ENCODE measurements around the gene DR1.
"Not testable (repeated sequence)": the region's sequence is repeated elsewhere in the genome, so short reads cannot be mapped to it uniquely, and the experiment has no call there.

The DR1 gene

DNA sequence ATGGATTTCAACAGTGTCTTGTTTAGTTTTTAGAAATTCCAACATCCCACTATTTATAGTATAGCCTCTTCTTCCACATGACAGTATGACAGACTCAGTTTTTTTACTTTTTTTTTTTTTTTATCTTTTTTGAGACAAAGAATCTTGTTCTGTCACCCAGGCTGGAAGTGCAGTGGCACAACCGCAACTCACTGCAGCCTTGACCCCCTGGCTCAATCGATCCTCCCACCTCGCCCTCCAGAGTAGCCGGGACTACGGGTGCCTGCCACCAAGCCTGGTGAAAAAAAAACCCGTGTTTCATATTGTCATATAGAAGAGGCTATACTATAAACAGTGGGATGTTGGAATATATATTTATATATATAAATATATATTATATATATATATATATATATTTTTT is 1.2 kb upstream of the DR1 start:
- no peak for DNase-seq

DNA sequence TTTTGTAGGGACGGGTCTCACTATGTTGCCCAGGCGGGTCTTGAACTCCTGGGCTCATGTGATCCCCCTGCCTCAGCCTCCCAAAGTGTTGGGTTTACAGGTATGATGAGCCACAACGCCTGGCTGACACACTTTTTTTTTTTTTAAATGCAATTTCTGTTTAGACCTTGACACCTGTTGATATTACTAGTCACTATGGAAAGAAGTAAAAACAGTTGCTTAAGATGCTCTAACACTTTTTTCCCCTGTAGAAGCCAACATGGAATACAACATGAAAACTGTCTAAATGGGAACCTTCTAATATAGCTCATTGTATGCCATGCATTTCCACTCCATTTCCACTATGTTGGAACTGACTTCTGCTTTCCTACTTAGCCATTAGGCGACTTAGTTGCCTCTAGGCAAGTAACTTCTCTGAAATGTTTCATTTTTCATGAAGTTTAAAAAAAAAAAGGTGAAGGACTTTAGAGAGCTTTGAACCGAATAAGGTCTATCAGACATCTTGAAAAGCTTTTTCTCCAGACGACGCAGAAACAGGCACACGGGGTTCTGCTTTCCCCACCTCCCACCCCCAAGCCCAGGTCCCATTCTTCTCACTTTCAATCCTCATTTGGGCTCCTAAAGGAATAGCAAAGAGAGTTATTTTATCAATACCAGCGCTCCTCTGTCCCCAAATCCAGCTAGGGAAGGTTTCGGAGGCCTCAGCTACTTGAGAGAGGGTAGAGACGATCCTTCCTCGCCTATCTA is 648 bp upstream of the DR1 start:
- DNase-seq: no peak

DNA sequence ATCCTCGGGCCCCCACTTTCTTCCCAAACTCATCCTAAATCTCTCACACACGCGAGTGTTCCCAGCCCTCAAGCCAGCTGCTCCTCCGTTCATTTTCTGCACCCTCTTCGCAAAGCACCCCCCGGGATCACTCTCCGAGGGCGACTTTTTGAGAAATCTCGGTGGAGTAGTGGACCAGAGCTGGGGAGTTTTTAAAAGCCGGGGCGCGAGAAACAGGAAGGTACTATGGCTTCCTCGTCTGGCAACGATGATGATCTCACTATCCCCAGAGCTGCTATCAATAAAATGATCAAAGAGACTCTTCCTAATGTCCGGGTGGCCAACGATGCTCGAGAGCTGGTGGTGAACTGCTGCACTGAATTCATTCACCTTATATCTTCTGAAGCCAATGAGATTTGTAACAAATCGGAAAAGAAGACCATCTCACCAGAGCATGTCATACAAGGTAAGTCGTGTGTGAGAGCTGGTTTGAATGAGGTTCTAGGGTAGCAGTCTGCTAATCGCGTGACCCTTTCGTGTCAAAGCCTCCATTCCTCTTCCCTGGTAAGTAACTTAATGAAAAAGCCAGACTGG is 800 bp downstream of the DR1 start:
- peak; percentile 57 for DNase-seq

DNA sequence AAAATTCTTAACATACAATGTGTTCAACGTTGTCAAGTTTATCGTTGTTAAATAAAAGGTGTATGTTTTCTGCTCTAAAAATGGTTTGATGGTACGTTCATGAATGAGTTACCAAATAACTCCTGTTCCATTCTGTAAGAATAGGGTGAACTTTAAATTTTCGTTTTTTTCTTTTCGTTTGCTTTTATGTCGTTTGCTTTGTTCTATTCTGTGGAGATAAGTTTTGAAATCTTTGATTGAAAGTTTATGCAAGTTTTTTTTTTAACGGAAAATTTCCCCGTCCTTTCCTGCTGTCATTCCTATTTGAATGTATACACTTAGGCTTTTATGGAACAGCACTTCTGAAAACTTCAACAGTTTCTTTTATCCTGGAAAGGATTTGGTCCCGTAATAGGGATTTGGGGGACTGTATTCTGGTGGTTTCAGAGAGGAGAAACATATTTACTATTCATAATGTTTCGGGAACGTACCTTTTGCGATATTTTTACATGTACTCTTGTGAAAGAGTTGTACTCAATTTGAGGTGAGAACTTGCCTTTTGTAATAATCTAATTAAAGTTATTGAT is 1.7 kb downstream of the DR1 start:
- DNase-seq: no peak

DNA sequence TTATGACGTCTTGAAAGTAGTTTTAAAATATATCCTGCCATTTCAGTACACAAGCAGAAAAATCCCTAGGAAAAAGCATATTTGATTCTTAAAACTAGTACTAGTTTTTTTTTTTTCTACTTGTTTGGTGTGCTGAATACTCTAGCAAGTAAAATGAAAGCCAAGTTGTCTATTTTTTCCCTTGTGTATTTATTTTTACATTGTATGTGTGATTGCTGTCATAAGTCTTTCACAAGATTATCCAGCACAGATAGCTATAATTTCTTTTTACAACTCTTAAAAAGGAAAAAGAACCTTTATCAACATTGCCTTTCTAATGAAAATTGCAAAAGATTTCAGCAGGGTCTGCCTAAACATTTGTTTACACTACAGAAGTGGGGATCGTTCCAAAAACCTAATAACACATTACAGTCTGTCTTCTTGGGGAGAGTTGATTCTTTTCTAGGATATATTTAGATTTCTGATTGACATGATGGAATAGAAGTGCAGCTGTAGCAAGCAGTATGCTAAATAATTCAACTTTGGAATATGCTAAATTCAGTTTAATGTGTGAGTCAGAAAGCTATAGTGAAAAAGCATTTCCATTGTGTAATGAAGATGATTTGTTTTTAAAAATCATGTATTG is 2.5 kb downstream of the DR1 start:
- no peak for DNase-seq

DNA sequence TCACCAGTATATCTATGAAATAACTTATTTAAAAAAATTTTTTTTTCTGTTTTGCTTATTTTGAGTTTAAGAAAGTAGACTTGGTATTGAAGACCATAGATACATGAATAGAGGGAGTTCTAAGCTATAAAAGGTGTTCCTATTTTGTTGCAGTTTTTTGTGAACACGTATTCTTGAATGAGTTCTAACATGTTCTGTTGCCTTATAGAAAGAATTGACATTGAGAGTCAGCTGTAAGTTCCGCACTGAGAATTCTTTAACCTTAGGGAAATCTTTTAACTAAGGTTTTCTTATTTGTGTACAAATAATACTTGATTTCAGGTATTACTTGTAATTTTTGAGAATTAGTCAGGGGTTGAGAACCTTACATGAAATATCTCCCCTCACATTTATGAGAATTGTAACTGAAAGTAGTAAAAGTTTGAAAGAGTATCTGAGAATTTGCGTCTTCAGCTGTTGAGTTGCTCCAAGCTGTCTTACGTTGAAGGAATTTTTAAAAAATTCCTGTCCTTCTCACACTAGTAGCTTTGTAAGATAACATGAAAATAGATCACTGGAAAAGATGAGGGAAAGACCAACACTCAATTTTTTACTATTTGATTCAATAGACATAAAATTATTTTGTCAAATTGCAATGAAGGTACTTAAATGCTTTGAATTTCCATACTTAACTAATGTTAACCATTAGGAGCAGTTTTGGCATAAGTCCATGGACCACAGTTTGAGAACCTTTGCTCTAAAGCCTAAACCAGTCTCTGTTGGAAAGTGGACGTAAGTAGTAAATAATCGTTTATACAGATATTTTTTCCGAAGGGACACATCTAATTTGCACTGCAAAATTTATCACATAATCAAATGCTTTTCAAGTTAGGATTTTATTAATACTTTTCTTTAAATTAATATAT is 3.8 kb downstream of the DR1 start:
- DNase-seq: no peak

DNA sequence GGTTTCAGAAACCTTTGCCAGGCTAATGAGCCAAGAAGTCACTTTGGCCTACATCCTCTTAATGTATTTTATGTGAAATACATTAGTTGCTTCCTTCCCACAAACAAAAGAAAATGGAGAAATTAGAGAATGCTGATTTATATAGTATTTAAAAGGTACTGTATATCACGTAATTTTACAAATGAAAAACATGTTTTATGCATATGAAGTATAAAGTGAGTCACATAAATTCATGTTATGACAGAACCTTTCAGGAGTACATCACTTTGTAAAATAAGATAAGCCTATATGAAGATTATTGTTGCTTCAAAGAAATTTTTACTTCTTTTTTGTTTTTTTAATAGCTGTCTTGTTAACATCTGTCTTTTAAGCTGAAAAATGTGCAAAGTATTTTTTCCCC is 4.6 kb downstream of the DR1 start:
- no peak for DNase-seq

DNA sequence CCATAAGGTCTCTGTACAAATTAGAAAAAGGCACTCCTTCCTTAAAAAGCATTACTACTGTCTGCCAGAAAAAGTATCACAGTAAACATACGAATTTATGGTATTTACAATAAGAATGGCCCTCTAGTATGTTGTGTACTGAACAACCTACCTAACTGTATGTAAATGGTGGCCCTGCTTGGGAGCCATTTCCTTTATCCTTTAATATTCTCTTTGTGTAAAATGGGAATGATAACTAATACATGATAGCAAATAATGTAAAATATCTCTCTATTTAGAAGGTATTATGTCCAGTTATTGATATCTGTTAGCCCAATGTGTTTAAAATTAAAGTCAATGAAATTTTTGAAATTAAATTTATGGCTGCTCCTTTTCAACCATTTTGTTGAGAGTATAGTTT is 5.2 kb downstream of the DR1 start:
- no peak for DNase-seq

DNA sequence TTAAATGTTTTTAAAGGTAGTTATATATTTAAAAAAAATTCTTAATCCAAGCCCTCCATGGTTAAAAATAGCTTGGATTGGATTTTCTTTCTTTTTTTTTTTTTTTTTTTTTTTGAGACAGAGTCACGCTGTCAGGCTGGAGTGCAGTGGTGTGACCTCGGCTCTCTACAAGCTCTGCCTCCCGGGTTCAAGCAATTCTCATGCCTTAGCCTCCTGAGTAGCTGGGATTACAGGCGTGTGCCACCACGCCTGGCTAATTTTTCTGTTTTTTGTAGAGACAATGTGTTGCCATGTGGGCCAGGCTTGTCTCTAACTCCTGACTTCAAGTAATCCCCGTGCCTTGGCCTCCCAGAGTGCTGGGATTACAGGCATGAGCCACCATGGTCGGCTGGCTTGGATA is 5.6 kb downstream of the DR1 start:
- DNase-seq: not testable (repeated sequence)

DNA sequence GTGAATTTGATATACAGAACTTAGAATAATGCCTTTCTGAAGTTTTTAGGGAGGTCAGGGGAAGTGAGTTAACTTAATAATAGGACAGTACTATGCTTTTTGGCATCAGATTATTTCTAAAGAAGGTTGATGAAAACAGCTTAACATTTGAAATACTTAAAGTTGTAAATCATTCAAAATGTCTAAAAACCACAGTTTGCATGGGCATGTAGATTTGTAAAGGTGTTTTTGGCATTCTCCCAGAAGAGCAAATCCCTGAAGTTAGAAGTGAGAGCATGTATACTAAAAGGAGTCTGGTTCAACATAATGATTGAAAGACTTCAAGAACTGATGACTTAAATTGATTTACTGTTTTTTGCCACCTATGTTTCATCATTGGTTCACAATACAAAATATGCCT is 6.7 kb downstream of the DR1 start:
- no peak for DNase-seq

DNA sequence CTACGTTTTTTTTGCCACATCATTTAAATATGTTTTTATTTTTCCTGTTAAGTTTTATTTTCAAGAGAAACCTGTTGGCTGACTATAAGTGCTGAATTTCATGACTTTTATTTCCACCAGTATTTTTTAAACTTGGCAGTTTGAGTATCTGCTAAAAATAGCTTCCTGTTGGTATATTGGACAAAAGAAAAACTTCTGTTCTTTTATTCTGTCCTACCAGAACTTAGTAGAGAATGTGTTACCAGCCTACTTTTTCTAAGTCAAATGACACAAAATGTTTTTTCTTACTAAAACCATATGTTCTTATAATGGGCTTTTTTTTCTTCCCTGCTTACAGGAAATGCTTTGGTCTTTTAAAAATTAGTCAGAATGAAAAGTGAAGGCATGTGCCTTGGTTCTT is 7.6 kb downstream of the DR1 start:
- DNase-seq: no peak

DNA sequence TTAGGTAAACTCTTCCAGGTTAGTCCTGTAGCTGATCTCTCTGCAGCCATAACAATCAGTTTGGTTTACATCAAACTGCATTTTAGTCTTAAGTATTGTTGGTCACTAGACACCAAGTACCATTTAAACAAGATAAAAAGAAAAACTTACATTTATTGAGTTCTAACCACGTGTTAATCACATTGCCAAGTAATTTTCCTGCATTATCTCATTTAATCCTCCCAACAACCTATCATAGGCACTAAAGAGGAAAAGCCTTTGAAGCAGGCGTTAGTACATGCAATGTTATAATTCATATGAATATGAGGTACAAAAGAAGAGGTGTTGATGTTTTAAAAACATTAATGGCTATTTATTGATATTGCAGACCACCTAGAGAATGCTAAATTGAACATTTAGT is 9.0 kb downstream of the DR1 start:
- DNase-seq: no peak

DNA sequence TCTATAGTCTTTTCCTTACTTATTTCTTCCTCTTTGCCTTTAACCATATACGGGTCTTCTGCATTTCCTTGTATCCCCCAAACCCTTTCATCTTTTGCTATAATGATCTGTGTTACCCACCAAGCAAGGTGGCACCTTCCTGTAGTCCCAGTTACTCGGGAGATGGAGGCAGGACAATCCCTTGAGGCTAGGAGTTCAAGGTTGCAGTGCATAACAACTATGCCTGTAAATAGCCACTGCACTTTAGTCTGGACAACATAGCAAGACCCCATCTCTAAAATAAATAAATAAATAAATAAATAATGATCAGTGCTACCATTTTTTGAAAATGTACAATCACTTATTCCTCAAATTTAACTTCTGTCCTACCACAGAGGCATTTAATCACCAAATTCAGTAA is 11.5 kb downstream of the DR1 start:
- no peak for DNase-seq

DNA sequence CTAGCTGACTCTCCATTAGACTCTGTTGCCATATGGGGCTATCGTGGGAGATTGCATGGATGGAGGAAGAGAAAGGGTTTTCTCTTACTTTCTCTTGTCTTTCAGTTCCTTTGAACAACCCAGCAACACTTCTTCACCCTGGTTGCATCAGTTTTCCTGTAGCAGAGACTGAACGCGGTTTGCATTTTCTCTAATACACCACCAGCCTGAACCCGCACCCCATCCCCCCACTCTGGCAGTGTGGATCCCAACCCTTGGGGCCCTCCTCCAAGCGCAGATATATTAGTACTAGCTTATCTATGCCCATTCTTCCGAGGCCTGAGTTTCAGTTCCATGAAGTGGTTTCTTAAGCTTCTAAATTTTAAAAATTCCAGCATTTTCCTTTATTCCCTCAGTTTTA is 12.6 kb downstream of the DR1 start:
- no peak for DNase-seq

DNA sequence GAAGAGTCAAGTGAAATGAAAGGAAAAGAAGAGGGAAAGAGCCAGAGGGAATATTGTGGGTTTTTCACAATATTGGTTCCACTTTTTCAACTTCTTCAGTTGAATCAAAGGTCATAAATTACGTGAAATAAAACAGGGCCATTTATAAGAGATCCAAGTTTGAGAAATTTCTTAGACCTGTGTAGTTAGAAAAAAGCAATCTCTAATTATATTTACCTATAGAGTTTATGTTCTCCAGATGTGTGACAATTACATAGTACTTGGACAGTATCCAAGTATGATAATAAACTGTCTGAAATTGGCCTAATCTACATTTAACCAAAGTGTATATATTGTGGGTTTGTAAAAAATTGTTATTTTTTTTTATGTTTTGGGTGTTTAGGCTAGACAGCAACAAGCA is 14.4 kb downstream of the DR1 start:
- DNase-seq: no peak

DNA sequence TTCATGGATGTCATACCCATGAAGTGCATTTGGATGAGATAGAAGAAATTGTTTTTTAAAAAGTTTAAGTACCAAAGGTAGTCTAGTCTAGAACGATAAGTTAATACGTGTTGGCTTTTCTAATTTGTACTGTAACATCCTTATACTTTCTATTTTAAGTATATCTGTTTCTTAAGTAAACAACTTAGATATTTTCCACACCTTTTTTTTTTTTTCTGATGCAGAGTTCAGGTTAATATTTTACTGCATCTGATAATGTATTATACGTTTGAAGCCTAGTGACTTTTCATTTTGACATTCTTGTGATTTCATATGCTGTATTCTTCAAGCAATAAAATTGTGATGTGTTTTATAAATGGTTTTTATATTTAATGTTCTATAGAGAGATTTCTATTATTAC is 16.5 kb downstream of the DR1 start:
- DNase-seq: no peak

DNA sequence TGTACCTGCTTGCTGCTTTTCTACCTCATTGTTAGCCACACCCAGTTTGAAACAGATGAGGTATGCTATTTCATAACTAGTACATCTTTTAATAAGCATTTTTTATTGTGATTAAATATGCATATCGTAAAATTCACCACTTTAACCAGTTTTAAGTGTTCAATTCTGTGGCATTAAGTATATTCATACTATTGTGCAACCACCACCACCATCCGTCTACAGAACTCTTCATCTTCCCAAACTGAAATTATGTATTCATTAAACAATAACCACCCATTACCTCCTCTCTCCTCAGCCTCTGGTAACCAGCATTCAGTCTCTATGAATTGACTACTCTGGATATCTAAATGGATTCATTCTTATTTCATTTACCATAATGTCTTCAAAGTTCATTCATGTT is 20.1 kb downstream of the DR1 start:
- no peak for DNase-seq

DNA sequence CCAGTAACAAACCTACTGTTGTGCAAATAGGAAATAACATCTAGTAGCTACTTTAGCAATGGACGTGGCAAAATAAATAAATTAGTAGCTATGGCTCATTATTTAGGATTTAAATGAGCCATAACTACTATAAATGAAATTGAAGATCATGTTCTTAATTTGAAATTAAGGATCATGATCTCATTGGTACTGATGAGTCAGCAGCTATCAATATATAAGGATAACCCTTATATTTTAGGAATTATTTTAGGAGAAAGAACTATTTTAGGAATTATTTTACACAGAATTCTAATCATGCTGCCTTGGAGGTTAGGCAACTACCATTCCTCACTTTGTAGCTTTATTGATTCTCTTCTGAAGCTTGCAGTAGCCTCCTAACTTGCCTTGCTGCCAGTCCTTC is 24.0 kb downstream of the DR1 start:
- DNase-seq: no peak

DNA sequence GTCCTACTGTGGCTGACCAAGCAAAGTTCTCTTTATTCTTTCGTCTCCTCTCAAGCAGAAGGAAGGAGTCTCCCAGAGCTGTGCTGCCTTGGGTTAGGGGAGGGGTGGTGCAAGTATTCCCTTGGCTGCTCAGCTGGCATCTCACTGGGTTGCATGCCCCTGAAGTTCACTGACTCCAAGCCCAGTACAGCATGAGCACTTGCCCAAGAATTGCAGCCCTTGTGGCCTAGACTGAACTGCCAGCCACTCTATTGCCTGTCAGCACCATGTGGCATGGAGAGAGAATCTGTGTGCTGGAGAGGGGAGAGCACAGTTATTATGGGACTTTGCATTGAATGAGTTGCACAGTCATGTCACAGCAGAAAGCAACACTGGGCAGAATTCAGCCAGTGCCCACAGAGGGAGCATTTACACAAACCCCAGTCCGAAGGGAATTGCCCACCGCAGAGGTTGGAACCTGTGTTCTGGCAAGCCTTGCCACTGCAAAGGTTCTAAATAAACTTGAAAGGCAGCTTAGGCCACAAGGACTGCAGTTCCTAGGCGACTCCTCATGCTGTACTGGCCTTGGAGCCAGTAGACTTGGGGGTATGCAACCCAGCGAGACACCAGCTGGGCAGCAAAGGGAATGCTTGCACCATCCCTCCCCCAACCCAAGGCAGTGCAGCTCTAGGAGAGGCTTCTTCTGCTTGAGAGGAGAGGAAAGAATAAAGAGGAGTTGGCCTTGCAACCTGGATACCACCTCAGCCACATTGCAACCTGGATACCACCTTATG is 28.8 kb downstream of the DR1 start:
- no peak for DNase-seq

DNA sequence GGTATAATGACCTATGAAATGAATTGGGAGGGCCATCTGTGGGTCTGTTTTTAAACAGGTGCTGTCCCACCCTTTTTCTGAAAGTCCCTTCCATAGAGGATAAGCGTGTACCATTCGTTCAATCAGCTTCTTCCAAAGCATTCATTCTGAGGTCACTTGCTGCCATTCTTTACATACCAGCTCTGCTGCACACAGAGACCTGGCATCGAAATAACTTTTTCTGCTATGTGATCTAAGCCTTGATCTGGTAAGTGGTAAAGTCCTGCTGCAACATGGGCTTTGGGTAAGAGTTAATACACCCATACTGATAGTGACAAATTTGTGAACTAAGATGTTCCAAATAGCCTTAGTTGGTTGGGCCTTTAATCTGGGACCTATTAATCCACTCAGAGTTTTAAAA is 38.9 kb downstream of the DR1 start:
- DNase-seq: no peak

DNA sequence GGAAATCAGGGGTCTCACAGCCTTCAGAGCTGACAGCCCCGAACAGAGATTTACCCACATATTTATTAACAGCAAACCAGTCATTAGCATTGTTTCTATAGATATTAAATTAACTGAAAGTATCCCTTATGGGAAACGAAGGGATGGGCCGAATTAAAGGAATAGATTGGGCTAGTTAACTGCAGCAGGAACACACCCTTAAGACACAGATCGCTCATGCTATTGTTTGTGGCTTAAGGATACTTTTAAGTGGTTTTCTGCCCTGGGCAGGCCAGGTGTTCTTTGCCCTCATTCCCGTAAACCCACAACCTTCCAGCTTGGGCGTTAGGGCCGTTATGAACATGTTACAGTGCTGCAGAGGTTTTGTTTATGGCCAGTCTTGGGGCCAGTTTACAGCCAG is 40.6 kb downstream of the DR1 start:
- not testable (repeated sequence) for DNase-seq

DNA sequence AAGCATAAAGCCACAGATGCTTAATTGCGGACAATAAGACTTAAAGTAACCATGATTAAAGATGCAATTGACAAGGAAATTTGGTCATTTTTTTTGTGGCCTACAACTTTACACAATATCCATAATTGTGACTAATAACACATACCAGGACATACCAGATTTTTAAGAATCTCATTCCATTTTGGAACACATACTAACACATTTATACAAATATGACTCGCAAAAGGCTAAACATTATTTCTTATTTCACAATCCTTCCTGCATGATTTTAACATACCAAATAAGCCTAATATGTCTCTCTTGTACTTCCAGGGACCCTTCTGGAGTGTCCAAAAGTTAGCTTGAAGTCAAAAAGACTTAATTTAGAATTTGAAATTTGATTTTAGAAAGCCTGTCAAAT is 48.8 kb downstream of the DR1 start:
- DNase-seq: no peak

DNA sequence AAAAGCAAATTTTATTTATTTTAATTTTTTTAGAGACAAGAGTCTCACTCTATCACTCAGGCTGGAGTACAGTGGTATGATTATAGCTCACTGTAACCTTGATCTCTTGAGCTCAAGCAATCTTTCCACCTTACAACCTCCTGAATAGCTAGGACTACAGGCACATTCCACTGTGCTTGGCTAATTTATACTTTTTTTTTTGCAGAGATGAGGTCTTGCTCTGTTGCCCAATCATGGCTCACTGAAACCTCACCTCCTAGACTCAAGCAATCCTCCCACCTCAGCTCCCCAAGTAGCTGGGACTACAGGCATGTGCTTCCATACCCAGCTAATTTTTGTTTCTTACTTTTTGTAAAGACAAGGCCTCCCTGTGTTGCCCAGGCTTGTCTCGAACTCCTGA is 49.5 kb downstream of the DR1 start:
- no peak for DNase-seq
